Breast epithelium (tissue), 4 donors: ENCODE measurements around the gene BLNK. TPM values are rescaled to one million over a fixed set of nuclear protein-coding genes. Genes with fewer than 3 reads are reported as not detected.
A peak's percentile ranks its signal among the peaks of the same experiment; 100 is the strongest.

Experiments
- DNase-seq, 2 donors: peaks; one replicate each; pipeline ENCODE4 v3.0.0-alpha.2; 2019; ENCODE audit warnings: low spot score in 2 of 2
- H3K27ac ChIP-seq, 2 donors: fragments of 200-600 bp; sonication (generic) in 1 of 2; one replicate each; pipeline ENCODE4 v1.5.1; 2016 to 2019; ENCODE audit warnings: mild to moderate bottlenecking in 1 of 2
- H3K27me3 ChIP-seq, 2 donors: fragments of 200-600 bp; sonication (generic) in 1 of 2; one replicate each; pipeline versions ENCODE4 v1.5.1 to v1.6.0; 2017 to 2019; ENCODE audit warnings: control low read depth in 1 of 2, mild to moderate bottlenecking in 1 of 2
- H3K36me3 ChIP-seq: fragments of 200-600 bp; one replicate; pipeline ENCODE4 v1.5.1; 2019
- H3K4me1 ChIP-seq, 2 donors: fragments of 200-600 bp; sonication (generic); one replicate each; pipeline ENCODE4 v1.5.1; 2016 to 2019; ENCODE audit warnings: control low read depth in 1 of 2
- H3K4me3 ChIP-seq, 3 donors: fragments of 200-600 bp; sonication (generic); 1 replicate in 2 of 3; 2 replicates in 1 of 3; pipeline ENCODE4 v1.5.1; 2016 to 2019; ENCODE audit warnings: mild to moderate bottlenecking in 3 of 3, moderate library complexity in 2 of 3
- H3K9me3 ChIP-seq, 2 donors: fragments of 200-600 bp; sonication (generic) in 1 of 2; one replicate each; pipeline ENCODE4 v1.5.1; 2016 to 2019; ENCODE audit warnings: control low read depth in 1 of 2
- POLR2A ChIP-seq: fragments of 450-650 bp; IDR thresholded peaks from one replicate; pipeline ENCODE4 v1.6.1; 2016; ENCODE audit warnings: antibody characterized with exemption, mild to moderate bottlenecking, moderate library complexity
- POLR2AphosphoS5 ChIP-seq, 3 donors: sonication (generic); formaldehyde crosslinking; IDR thresholded peaks; one replicate each; pipeline ENCODE4 v1.6.1; 2017; ENCODE audit warnings: antibody characterized with exemption in 3 of 3
- intact Hi-C: fragments of 100-400 bp; cut with DNase I; formaldehyde crosslinking; loops from one replicate; pipeline ENCODE4 v1.15.1; 2023; ENCODE audit warnings: low total_unique reads
- total RNA-seq, 3 donors: library from RNA; depleted of rRNA; stranded (reverse); fragments of >200 nt; gene quantifications; one replicate each; pipeline ENCODE4 v1.1.0, GENCODE V29; 2016
- TF ChIP-seq, protein P1 (sequence below), 3 donors: fragments of 450-650 bp; IDR thresholded peaks; one replicate each; pipeline ENCODE4 v1.5.1; 2016 to 2017; ENCODE audit warnings: antibody characterized with exemption in 3 of 3, mild to moderate bottlenecking in 3 of 3, moderate library complexity in 3 of 3

Gene BLNK
- total RNA-seq, 3 donors from 2014 or later: 2.9 to 16.0 (median 13.4) TPM

- Histone ChIP-seq H3K27me3 (peaks cover 0 to 4% of the 10 kb centered on the region in 2 donors), H3K36me3 (no peaks in the 10 kb centered on the region), H3K4me3 (no peak overlapping the region), H3K9me3 (no peaks in the 10 kb centered on the region), H3K27ac (no peak overlapping the region), H3K4me1 (no peaks in the 10 kb centered on the region)
- no peak for DNase-seq
- intact Hi-C loops: loop anchor here (10.0 kb wide), 1 partner anchor 68 kb away; no protein-coding TSS in a partner anchor
- TF ChIP-seq POLR2AphosphoS5 (IDR thresholded peaks at IDR 0.05): no peak
- TF ChIP-seq, protein P1, sequence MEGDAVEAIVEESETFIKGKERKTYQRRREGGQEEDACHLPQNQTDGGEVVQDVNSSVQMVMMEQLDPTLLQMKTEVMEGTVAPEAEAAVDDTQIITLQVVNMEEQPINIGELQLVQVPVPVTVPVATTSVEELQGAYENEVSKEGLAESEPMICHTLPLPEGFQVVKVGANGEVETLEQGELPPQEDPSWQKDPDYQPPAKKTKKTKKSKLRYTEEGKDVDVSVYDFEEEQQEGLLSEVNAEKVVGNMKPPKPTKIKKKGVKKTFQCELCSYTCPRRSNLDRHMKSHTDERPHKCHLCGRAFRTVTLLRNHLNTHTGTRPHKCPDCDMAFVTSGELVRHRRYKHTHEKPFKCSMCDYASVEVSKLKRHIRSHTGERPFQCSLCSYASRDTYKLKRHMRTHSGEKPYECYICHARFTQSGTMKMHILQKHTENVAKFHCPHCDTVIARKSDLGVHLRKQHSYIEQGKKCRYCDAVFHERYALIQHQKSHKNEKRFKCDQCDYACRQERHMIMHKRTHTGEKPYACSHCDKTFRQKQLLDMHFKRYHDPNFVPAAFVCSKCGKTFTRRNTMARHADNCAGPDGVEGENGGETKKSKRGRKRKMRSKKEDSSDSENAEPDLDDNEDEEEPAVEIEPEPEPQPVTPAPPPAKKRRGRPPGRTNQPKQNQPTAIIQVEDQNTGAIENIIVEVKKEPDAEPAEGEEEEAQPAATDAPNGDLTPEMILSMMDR (IDR thresholded peaks at IDR 0.05): peak; percentile 33 to 61 (median 57)
These were observed 21.9 kb upstream of the BLNK start for GRCh38 chr10:96292971-96293920.

GRCh38 chr10:96290368-96291133, 19.2 kb upstream of the BLNK start:
- intact Hi-C loops: loop anchor here (10.0 kb wide), 1 partner anchor 66 kb away; no protein-coding TSS in a partner anchor
- Histone ChIP-seq H3K36me3 (no peaks in the 10 kb centered on the region), H3K27me3 (no peaks in the 10 kb centered on the region), H3K4me3 (no peak overlapping the region), H3K27ac (no peak overlapping the region), H3K4me1 (no peaks in the 10 kb centered on the region), H3K9me3 (no peaks in the 10 kb centered on the region)
- TF ChIP-seq POLR2AphosphoS5 (IDR thresholded peaks at IDR 0.05): no peak
- TF ChIP-seq, protein P1 (IDR thresholded peaks at IDR 0.05): no peak
- no peak for TF ChIP-seq POLR2A
- DNase-seq: no peak

DNA sequence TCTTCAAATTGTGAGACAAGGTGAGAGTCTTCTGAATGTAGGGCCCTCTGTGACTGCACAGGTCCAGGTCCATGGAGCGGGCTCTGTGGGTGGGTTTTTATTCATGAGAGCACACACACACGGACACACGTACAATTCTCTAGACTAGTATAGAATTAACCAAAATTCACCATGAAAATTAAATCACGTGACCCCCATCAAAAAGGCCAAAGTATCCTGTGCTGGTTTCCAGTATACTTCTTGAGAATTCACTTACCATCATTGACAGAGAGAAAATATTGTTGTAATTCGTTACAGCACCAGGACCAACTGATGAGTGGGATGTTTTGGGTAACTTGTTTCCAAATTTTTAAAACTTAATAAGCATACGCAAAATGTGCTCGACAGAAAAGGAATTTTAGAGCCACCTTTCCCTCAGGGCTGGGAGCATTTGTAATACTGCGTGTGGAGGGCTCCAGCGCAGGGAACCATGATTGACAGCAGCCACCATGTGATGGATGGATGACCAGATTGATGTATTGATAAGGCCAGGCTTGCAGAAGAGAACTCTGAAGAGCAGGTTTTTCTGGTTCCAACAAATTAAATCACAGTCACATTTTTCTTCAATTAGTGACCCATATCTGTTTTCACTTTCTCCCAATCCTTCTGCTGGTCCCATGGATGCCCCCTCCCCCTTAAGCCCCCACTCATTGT, 18.0 kb upstream of the BLNK start:
- Histone ChIP-seq H3K27ac (no peak overlapping the region), H3K4me3 (no peak overlapping the region), H3K36me3 (no peaks in the 10 kb centered on the region), H3K9me3 (no peaks in the 10 kb centered on the region), H3K27me3 (no peaks in the 10 kb centered on the region), H3K4me1 (no peaks in the 10 kb centered on the region)
- TF ChIP-seq, protein P1 (IDR thresholded peaks at IDR 0.05): no peak
- no peak for TF ChIP-seq POLR2AphosphoS5 (IDR thresholded peaks at IDR 0.05)
- no peak for TF ChIP-seq POLR2A
- intact Hi-C loops: no loop called here
- DNase-seq: no peak

- DNase-seq: no peak
- intact Hi-C loops: no loop called here
- Histone ChIP-seq H3K27ac (peak overlapping the region in 1 of 2 donors; percentile 66), H3K9me3 (no peaks in the 10 kb centered on the region), H3K36me3 (no peaks in the 10 kb centered on the region), H3K4me1 (no peaks in the 10 kb centered on the region), H3K4me3 (no peak overlapping the region), H3K27me3 (no peaks in the 10 kb centered on the region)
- TF ChIP-seq POLR2A (no peak), POLR2AphosphoS5 (IDR thresholded peaks at IDR 0.05) (no peak)
- TF ChIP-seq, protein P1 (IDR thresholded peaks at IDR 0.05): no peak
These were observed 16.8 kb upstream of the BLNK start for GRCh38 chr10:96288151-96288621.
